Endothelial cell of umbilical vein (primary cell): ENCODE results near the gene EHMT1. TPM values are rescaled to one million over a fixed set of nuclear protein-coding genes. Genes with fewer than 3 reads are reported as not detected.

Source experiments
- BruUV-seq: library from RNA; stranded (reverse); fragments of 400-500 nt; replicated peaks from 2 replicates; lab custom pipeline; 2021; lab: Mats Ljungman, UMichigan
- CTCF ChIA-PET: fragments of 300-600, 350-600 bp; sonication (Branson Sonifier 250); formaldehyde crosslinking; loops from one replicate; lab custom pipeline; 2021; ENCODE audit warnings: antibody characterized with exemption, inconsistent platforms; lab: Charles Lee
- POLR2A ChIA-PET: fragments of 300-600, 350-600 bp; sonication (Branson Sonifier 250); formaldehyde crosslinking; loops from one replicate; lab custom pipeline; 2021; ENCODE audit warnings: antibody characterized with exemption, inconsistent platforms; lab: Charles Lee
- DNase-seq: peaks from one replicate; pipeline ENCODE4 v3.0.0-alpha.2; 2011; ENCODE audit warnings: low read depth, low spot score
- FAIRE-seq: peaks from 2 replicates; lab custom pipeline; 2011; peaks lifted over from hg19 to GRCh38; lab: Jason Lieb, UNC
- H2AFZ ChIP-seq: 2 replicates; pipeline ENCODE4 v1.6.0; 2012; ENCODE audit warnings: low read depth, low read length, control low read depth, inconsistent platforms
- H3K27ac ChIP-seq: 2 replicates; pipeline ENCODE4 v1.5.1; 2011; ENCODE audit warnings: low read depth, mild to moderate bottlenecking, control low read depth, low read length, moderate library complexity; ENCODE audit not compliant: insufficient read depth
- H3K27me3 ChIP-seq, 2 experiments: 2 replicates each; pipeline versions ENCODE4 v1.6.0 to v1.6.1; 2011; ENCODE audit warnings: low read length in 2 of 2, mixed read lengths in 1 of 2; ENCODE audit not compliant: control insufficient read depth in 2 of 2, insufficient read depth in 2 of 2
- H3K36me3 ChIP-seq, 2 experiments: 2 replicates in 1 of 2; 3 replicates in 1 of 2; pipeline ENCODE4 v1.5.1; 2011; ENCODE audit warnings: low read length in 2 of 2, mild to moderate bottlenecking in 1 of 2, moderate library complexity in 1 of 2; ENCODE audit not compliant: control insufficient read depth in 2 of 2, insufficient read depth in 2 of 2; ENCODE audit errors: extremely low read depth in 1 of 2
- H3K4me1 ChIP-seq: 3 replicates; pipeline ENCODE4 v1.5.1; 2011; ENCODE audit warnings: mild to moderate bottlenecking, low read length; ENCODE audit not compliant: control insufficient read depth, insufficient read depth; ENCODE audit errors: extremely low read depth
- H3K4me2 ChIP-seq: 2 replicates; pipeline ENCODE4 v1.6.1; 2011; ENCODE audit warnings: low read length, control low read depth, mixed read lengths; ENCODE audit not compliant: insufficient read depth
- H3K4me3 ChIP-seq, 3 experiments: fragments of 200-600 bp in 1 of 3; sonication (generic), shearing (Covaris generic) in 1 of 3; replicated peaks in 1 of 3; 2 replicates each; pipeline ENCODE4 v1.5.1; 2011 to 2016; ENCODE audit warnings: control low read depth in 3 of 3, low read length in 3 of 3, mild to moderate bottlenecking in 2 of 3, inconsistent platforms in 1 of 3, low read depth in 1 of 3, moderate library complexity in 1 of 3; ENCODE audit not compliant: insufficient read depth in 1 of 3
- H3K79me2 ChIP-seq: 2 replicates; pipeline ENCODE4 v1.6.0; 2012; ENCODE audit warnings: low read length, inconsistent platforms; ENCODE audit not compliant: control insufficient read depth, insufficient read depth
- H3K9ac ChIP-seq: replicated peaks from 2 replicates; pipeline ENCODE3; 2011; ENCODE audit warnings: low read length, control low read depth; ENCODE audit not compliant: insufficient read depth; ENCODE audit errors: extremely low read depth
- H3K9me1 ChIP-seq: replicated peaks from 3 replicates; pipeline ENCODE4 v1.6.0; 2011; ENCODE audit warnings: mild to moderate bottlenecking, low read length; ENCODE audit not compliant: control insufficient read depth, insufficient read depth; ENCODE audit errors: extremely low read depth
- H3K9me3 ChIP-seq: replicated peaks from 2 replicates; pipeline ENCODE4 v1.5.1; 2012; ENCODE audit warnings: low read length, inconsistent platforms; ENCODE audit not compliant: control insufficient read depth, insufficient read depth
- H4K20me1 ChIP-seq: replicated peaks from 2 replicates; pipeline ENCODE3; 2011; ENCODE audit warnings: mild to moderate bottlenecking, low read length; ENCODE audit not compliant: control insufficient read depth, insufficient read depth; ENCODE audit errors: extremely low read depth
- CTCF ChIP-seq, 2 donors: IDR thresholded peaks; 1 replicate in 1 of 2; 2 replicates in 1 of 2; pipeline ENCODE4 v1.5.1; 2011; ENCODE audit warnings: low read length in 2 of 2, mild to moderate bottlenecking in 2 of 2, moderate library complexity in 2 of 2, control low read depth in 1 of 2, inconsistent platforms in 1 of 2, low read depth in 1 of 2; ENCODE audit not compliant: insufficient read depth in 1 of 2; ENCODE audit errors: extremely low read depth in 1 of 2
- EZH2 ChIP-seq: IDR thresholded peaks from 2 replicates; pipeline ENCODE4 v1.6.1; 2012; ENCODE audit warnings: borderline replicate concordance, low read depth, mild to moderate bottlenecking, moderate library complexity, low read length, inconsistent platforms; ENCODE audit not compliant: severe bottlenecking
- FOS ChIP-seq: IDR thresholded peaks from 2 replicates; pipeline ENCODE4 v1.6.1; 2011; ENCODE audit warnings: mild to moderate bottlenecking, low read length, moderate library complexity, borderline replicate concordance; ENCODE audit not compliant: insufficient read depth
- GATA2 ChIP-seq: IDR thresholded peaks from 2 replicates; pipeline ENCODE4 v1.7.0; 2011; ENCODE audit warnings: low read depth, mild to moderate bottlenecking, moderate library complexity, mixed read lengths, low read length; ENCODE audit not compliant: insufficient read length, insufficient read depth
- JUN ChIP-seq: IDR thresholded peaks from 2 replicates; pipeline ENCODE4 v1.6.1; 2011; ENCODE audit warnings: borderline replicate concordance, low read depth; ENCODE audit not compliant: insufficient read length, insufficient read depth
- MAX ChIP-seq: IDR thresholded peaks from 2 replicates; pipeline ENCODE4 v1.6.1; 2011; ENCODE audit not compliant: insufficient read depth, insufficient read length
- MYC ChIP-seq: IDR thresholded peaks from one replicate; pipeline ENCODE4 v1.6.1; 2011; ENCODE audit warnings: mild to moderate bottlenecking, low read depth, low read length
- POLR2A ChIP-seq: IDR thresholded peaks from 2 replicates; pipeline ENCODE4 v1.6.1; 2012; ENCODE audit warnings: low read depth, mild to moderate bottlenecking, control low read depth, low read length
- POLR2AphosphoS5 ChIP-seq: IDR thresholded peaks from 2 replicates; pipeline ENCODE4 v1.6.1; 2012; ENCODE audit warnings: low read depth, mild to moderate bottlenecking, control low read depth, low read length, moderate library complexity; ENCODE audit not compliant: insufficient read depth
- dilution Hi-C: fragments of 300-500 bp; cut with MboI; formaldehyde crosslinking; loops from one replicate; pipeline ENCODE4 v1.15.0; 2019; ENCODE audit warnings: low sequenced_read_pairs; ENCODE audit not compliant: extremely low pct_ligation_motif_present
- intact Hi-C: fragments of 100-400 bp; cut with micrococcal nuclease; formaldehyde crosslinking; loops from one replicate; pipeline ENCODE4 v1.10.0; 2022
- polyA plus RNA-seq, 4 experiments: library from polyadenylated mRNA; depleted of rRNA in 3 of 4; stranded (reverse) in 3 of 4; unstranded in 1 of 4; fragments of >200 nt; gene quantifications; 2 replicates each; pipeline versions ENCODE4 v1.2.1 to v1.2.3, GENCODE V29; 2011 to 2012; ENCODE audit warnings: missing spikeins in 1 of 4
- total RNA-seq: library from RNA; stranded (reverse); gene quantifications from 2 replicates; pipeline ENCODE4 v1.2.3, GENCODE V29; 2021

Gene EHMT1
- total and polyA plus RNA-seq, 2 donors (not counting 3 experiments of a cell fraction or from before 2014, with no cell fraction given): 48.2 to 104 TPM

GRCh38 chr9:137787381-137787780 is 168.6 kb downstream of the EHMT1 start:
- Histone ChIP-seq H3K9ac (no peak overlapping the region), H2AFZ (no peak overlapping the region), H3K36me3 (peaks cover 10 to 22% of the 10 kb centered on the region in 2 experiments), H3K9me1 (no peaks in the 10 kb centered on the region), H3K4me3 (no peak overlapping the region), H3K27ac (no peak overlapping the region), H3K4me1 (no peaks in the 10 kb centered on the region), H3K9me3 (no peaks in the 10 kb centered on the region), H3K27me3 (no peaks in the 10 kb centered on the region), H4K20me1 (no peaks in the 10 kb centered on the region), H3K79me2 (no peaks in the 10 kb centered on the region), H3K4me2 (no peak overlapping the region)
- CTCF ChIA-PET: no interaction called here
- DNase-seq (no peak), FAIRE-seq (no peak)
- BruUV-seq: no TSS peak
- POLR2A ChIA-PET: no interaction called here
- dilution Hi-C loops (no loop called here), intact Hi-C loops (no loop called here)
- TF ChIP-seq MAX: no peak
- no peak for TF ChIP-seq EZH2
- TF ChIP-seq GATA2: no peak
- TF ChIP-seq FOS: no peak
- TF ChIP-seq MYC: no peak

- Histone ChIP-seq H3K36me3 (peaks cover 9 to 17% of the 10 kb centered on the region in 2 experiments), H4K20me1 (no peaks in the 10 kb centered on the region), H3K79me2 (no peaks in the 10 kb centered on the region), H3K9ac (no peak overlapping the region), H3K4me3 (no peak overlapping the region), H3K27me3 (no peaks in the 10 kb centered on the region), H3K4me1 (no peaks in the 10 kb centered on the region), H3K27ac (no peak overlapping the region), H3K9me1 (no peaks in the 10 kb centered on the region), H2AFZ (no peak overlapping the region), H3K9me3 (no peaks in the 10 kb centered on the region), H3K4me2 (no peak overlapping the region)
- POLR2A ChIA-PET: no interaction called here
- CTCF ChIA-PET: no interaction called here
- no TSS peak for BruUV-seq
- FAIRE-seq (no peak), DNase-seq (no peak)
- intact Hi-C loops: no loop called here
- TF ChIP-seq GATA2 (no peak), POLR2AphosphoS5 (no peak), FOS (no peak), POLR2A (no peak), CTCF (IDR thresholded peaks at IDR 0.05; ENCODE audit: extremely low read depth in 1 of 2, insufficient read depth in 1 of 2, low read depth in 1 of 2, low read length in 2 of 2) (no peak), MAX (no peak), JUN (no peak), EZH2 (no peak), MYC (no peak)
- dilution Hi-C loops: no loop called here
Measured at GRCh38 chr9:137787786-137788505, 169.1 kb downstream of the EHMT1 start.
